H9 (cell line): ENCODE measurements around the gene MRPL54. TPM values are rescaled to one million over a fixed set of nuclear protein-coding genes. Genes with fewer than 3 reads are reported as not detected.

ENCODE experiments used
- DNase-seq: peaks from one replicate; pipeline ENCODE4 v3.0.0-alpha.2; 2017
- H2AFZ ChIP-seq: one replicate; pipeline ENCODE4 v1.6.1; 2013; ENCODE audit warnings: mild to moderate bottlenecking, low read length, control low read depth, moderate library complexity
- H2AK5ac ChIP-seq: 2 replicates; pipeline ENCODE4 v1.6.1; 2013; ENCODE audit warnings: low read length, control low read depth, mixed read lengths; ENCODE audit not compliant: insufficient read length
- H2BK120ac ChIP-seq: one replicate; pipeline ENCODE4 v1.6.1; 2013; ENCODE audit warnings: low read depth, mild to moderate bottlenecking, low read length, control low read depth, inconsistent platforms; ENCODE audit not compliant: poor library complexity, severe bottlenecking
- H2BK12ac ChIP-seq: 2 replicates; pipeline ENCODE4 v1.6.1; 2013; ENCODE audit warnings: low read length, control low read depth, mixed read lengths, low read depth; ENCODE audit not compliant: insufficient read length
- H2BK15ac ChIP-seq: 2 replicates; pipeline ENCODE4 v1.6.1; 2013; ENCODE audit warnings: low read depth, low read length, control low read depth
- H2BK20ac ChIP-seq: one replicate; pipeline ENCODE4 v1.6.1; 2013; ENCODE audit warnings: low read depth, mild to moderate bottlenecking, low read length, control low read depth, inconsistent platforms; ENCODE audit not compliant: poor library complexity, severe bottlenecking
- H2BK5ac ChIP-seq: 2 replicates; pipeline ENCODE4 v1.6.1; 2013; ENCODE audit warnings: low read length, control low read depth, mixed read lengths; ENCODE audit not compliant: insufficient read length
- H3K14ac ChIP-seq: 2 replicates; pipeline ENCODE4 v1.6.1; 2013; ENCODE audit warnings: low read length, control low read depth; ENCODE audit not compliant: insufficient read depth
- H3K18ac ChIP-seq: 2 replicates; pipeline ENCODE4 v1.6.1; 2013; ENCODE audit warnings: low read depth, mild to moderate bottlenecking, mixed read lengths, low read length, control low read depth; ENCODE audit not compliant: insufficient read length
- H3K23ac ChIP-seq: 2 replicates; pipeline ENCODE4 v1.6.1; 2013; ENCODE audit warnings: low read length, control low read depth, mixed read lengths, low read depth; ENCODE audit not compliant: insufficient read length
- H3K23me2 ChIP-seq: 2 replicates; pipeline ENCODE4 v1.6.1; 2013; ENCODE audit warnings: low read depth, mild to moderate bottlenecking, mixed read lengths, low read length, control low read depth; ENCODE audit not compliant: insufficient read length, poor library complexity, severe bottlenecking
- H3K27ac ChIP-seq: 2 replicates; pipeline ENCODE4 v1.5.1; 2013; ENCODE audit warnings: low read length, control low read depth, mixed read lengths, low read depth; ENCODE audit not compliant: insufficient read length
- H3K27me3 ChIP-seq: 2 replicates; pipeline ENCODE4 v1.6.1; 2013; ENCODE audit warnings: low read length, control low read depth, inconsistent platforms; ENCODE audit not compliant: insufficient read depth
- H3K4ac ChIP-seq: 2 replicates; pipeline ENCODE4 v1.6.1; 2013; ENCODE audit warnings: low read depth, mild to moderate bottlenecking, control low read depth, inconsistent platforms, low read length, moderate library complexity
- H3K4me1 ChIP-seq: 2 replicates; pipeline ENCODE4 v1.6.1; 2013; ENCODE audit warnings: low read length, control low read depth, inconsistent platforms; ENCODE audit not compliant: insufficient read depth
- H3K4me2 ChIP-seq: 2 replicates; pipeline ENCODE4 v1.6.1; 2013; ENCODE audit warnings: low read length, control low read depth, mixed read lengths; ENCODE audit not compliant: insufficient read length, insufficient read depth
- H3K56ac ChIP-seq: 2 replicates; pipeline ENCODE4 v1.6.1; 2013; ENCODE audit warnings: low read depth, mild to moderate bottlenecking, mixed read lengths, low read length, control low read depth; ENCODE audit not compliant: insufficient read length
- H3K79me1 ChIP-seq: 2 replicates; pipeline ENCODE4 v1.6.1; 2013; ENCODE audit warnings: low read depth, mild to moderate bottlenecking, moderate library complexity, low read length, control low read depth, inconsistent platforms; ENCODE audit not compliant: insufficient read depth, poor library complexity, severe bottlenecking
- H3K79me2 ChIP-seq: 2 replicates; pipeline ENCODE4 v1.6.1; 2013; ENCODE audit warnings: low read length, control low read depth, inconsistent platforms; ENCODE audit not compliant: insufficient read depth
- H3K9ac ChIP-seq: 2 replicates; pipeline ENCODE4 v1.6.1; 2013; ENCODE audit warnings: low read length, control low read depth, mixed read lengths; ENCODE audit not compliant: insufficient read length; ENCODE audit errors: extremely low read depth
- H3K9me3 ChIP-seq: one replicate; pipeline ENCODE4 v1.6.1; 2013; ENCODE audit warnings: low read depth, low read length, inconsistent platforms; ENCODE audit not compliant: control insufficient read depth
- H3T11ph ChIP-seq: one replicate; pipeline ENCODE4 v1.6.1; 2013; ENCODE audit warnings: mild to moderate bottlenecking, low read length, control low read depth, inconsistent platforms
- H4K20me1 ChIP-seq: one replicate; pipeline ENCODE4 v1.6.1; 2013; ENCODE audit not compliant: control insufficient read depth, insufficient read length, insufficient read depth
- H4K5ac ChIP-seq: 2 replicates; pipeline ENCODE4 v1.6.1; 2013; ENCODE audit warnings: low read depth, mild to moderate bottlenecking, mixed read lengths, low read length, control low read depth; ENCODE audit not compliant: insufficient read length
- H4K8ac ChIP-seq: replicated peaks from 2 replicates; pipeline ENCODE4 v1.6.1; 2013; ENCODE audit warnings: low read length, control low read depth, mixed read lengths, low read depth; ENCODE audit not compliant: insufficient read length
- H4K91ac ChIP-seq: 2 replicates; pipeline ENCODE4 v1.6.1; 2013; ENCODE audit warnings: low read depth, mild to moderate bottlenecking, moderate library complexity, mixed read lengths, low read length, control low read depth; ENCODE audit not compliant: insufficient read length
- H3K27ac Mint-ChIP-seq, 3 experiments: 2 replicates in 2 of 3; 3 replicates in 1 of 3; pipeline ENCODE4 v1.8.0; 2020 to 2021; ENCODE audit warnings: mixed read lengths in 3 of 3, mild to moderate bottlenecking in 1 of 3, moderate library complexity in 1 of 3
- H3K27me3 Mint-ChIP-seq: 2 replicates; pipeline ENCODE4 v1.8.0; 2021; ENCODE audit warnings: low read depth, mild to moderate bottlenecking, moderate library complexity, mixed read lengths
- H3K36me3 Mint-ChIP-seq, 3 experiments: 2 replicates in 2 of 3; 3 replicates in 1 of 3; pipeline ENCODE4 v1.8.0; 2020 to 2021; ENCODE audit warnings: low read depth in 3 of 3, mixed read lengths in 3 of 3; ENCODE audit not compliant: insufficient read depth in 1 of 3
- H3K4me1 Mint-ChIP-seq, 2 experiments: 2 replicates each; pipeline ENCODE4 v1.8.0; 2020; ENCODE audit warnings: mixed read lengths in 2 of 2
- H3K4me3 Mint-ChIP-seq, 2 experiments: 2 replicates in 1 of 2; 3 replicates in 1 of 2; pipeline ENCODE4 v1.8.0; 2020 to 2021; ENCODE audit warnings: mild to moderate bottlenecking in 2 of 2, mixed read lengths in 2 of 2, moderate library complexity in 1 of 2
- H3K9me3 Mint-ChIP-seq, 2 experiments: 2 replicates in 1 of 2; 3 replicates in 1 of 2; pipeline ENCODE4 v1.8.0; 2020; ENCODE audit warnings: mild to moderate bottlenecking in 2 of 2, mixed read lengths in 2 of 2, moderate library complexity in 1 of 2
- WGBS: extraction: QIAGEN DNeasy Blood & Tissue Kit; methylation state at CpG from one replicate; pipeline ENCODE4 v1.1.7; 2013; ENCODE audit warnings: missing lambda C conversion rate, low lambda C conversion rate, mixed read lengths; ENCODE audit not compliant: insufficient read length; ENCODE audit errors: extremely low coverage; 5-methylcytosine and 5-hydroxymethylcytosine counted together
- total RNA-seq: library from RNA; stranded (reverse); gene quantifications from 2 replicates; pipeline ENCODE4 v1.2.1, GENCODE V29; 2021
- TF ChIP-seq, protein P1 (sequence below): fragments of 200-600 bp; sonication (generic); conservative IDR thresholded peaks from 3 replicates; pipeline ENCODE4 v1.8.0; 2021; ENCODE audit warnings: antibody characterized with exemption, mild to moderate bottlenecking

MRPL54 gene
- total RNA-seq, 1 experiment from 2014 or later: 60.0 TPM

DNA sequence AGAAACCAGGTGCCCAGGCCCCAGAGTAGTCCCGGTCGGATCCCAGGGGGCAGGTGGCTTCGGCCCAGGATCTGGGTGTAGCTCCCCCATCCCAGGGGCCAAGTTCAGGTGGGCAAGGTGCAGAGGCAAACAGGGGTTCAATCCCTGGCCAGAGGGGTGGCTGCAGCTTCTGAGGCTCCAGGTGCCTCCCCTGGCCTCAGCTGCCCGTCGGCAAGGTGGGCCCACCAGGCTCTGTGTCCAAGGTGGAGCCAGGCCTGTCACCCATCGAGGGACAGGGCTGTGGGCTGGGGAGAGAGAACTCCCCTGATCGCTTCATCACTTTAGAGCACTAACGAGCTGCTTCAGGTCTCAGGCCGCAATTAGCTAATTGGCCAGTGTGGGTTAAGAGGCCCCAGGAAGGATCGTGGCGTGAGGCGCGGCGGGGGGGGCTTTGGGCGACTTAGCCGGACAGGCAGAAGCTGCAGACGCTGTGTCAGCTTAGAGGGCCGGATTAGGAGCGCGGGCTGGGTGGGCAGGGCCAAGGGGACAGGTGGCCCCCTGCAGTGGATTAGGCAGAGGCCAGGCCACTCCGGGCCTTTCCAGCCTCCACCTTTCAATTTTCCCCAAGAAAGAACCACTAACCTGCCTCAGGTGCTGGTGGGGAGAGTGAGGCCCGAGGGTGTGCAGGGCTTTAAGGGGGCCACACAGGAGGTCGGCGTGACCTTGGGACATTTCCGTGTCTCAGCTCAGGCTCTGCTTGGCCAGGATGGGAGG is 12.3 kb downstream of the MRPL54 start:
- Histone ChIP-seq H3K9ac (no peak overlapping the region), H2AFZ (no peak overlapping the region), H4K91ac (no peak overlapping the region), H3K14ac (no peak overlapping the region), H2BK12ac (no peak overlapping the region), H3K27me3 (no peaks in the 10 kb centered on the region), H3K4me2 (no peak overlapping the region), H2BK20ac (no peak overlapping the region), H3K79me1 (no peaks in the 10 kb centered on the region), H2BK5ac (no peak overlapping the region), H3K23ac (no peak overlapping the region), H2AK5ac (no peak overlapping the region), H3T11ph (no peak overlapping the region), H3K56ac (no peak overlapping the region), H3K9me3 (no peaks in the 10 kb centered on the region), H3K4me1 (no peaks in the 10 kb centered on the region), H3K23me2 (no peaks in the 10 kb centered on the region), H3K79me2 (no peaks in the 10 kb centered on the region), H3K27ac (no peak overlapping the region), H2BK120ac (no peak overlapping the region), H3K4ac (no peak overlapping the region), H2BK15ac (no peak overlapping the region), H4K5ac (no peak overlapping the region), H4K20me1 (no peaks in the 10 kb centered on the region), H4K8ac (no peak overlapping the region), H3K18ac (no peak overlapping the region)
- WGBS: no CpG with 5 or more reads among the region's 25 CpGs
- DNase-seq: peak; percentile 22
- Mint-ChIP-seq H3K9me3 (no peaks in the 10 kb centered on the region), H3K4me3 (no peak overlapping the region), H3K36me3 (no peaks in the 10 kb centered on the region; a peak in 2 of 7 replicates), H3K27ac (no peak overlapping the region), H3K4me1 (peaks cover 7 to 18% of the 10 kb centered on the region in 2 experiments), H3K27me3 (no peaks in the 10 kb centered on the region; the same call in 1 of the 2 replicates)
- TF ChIP-seq, protein P1, sequence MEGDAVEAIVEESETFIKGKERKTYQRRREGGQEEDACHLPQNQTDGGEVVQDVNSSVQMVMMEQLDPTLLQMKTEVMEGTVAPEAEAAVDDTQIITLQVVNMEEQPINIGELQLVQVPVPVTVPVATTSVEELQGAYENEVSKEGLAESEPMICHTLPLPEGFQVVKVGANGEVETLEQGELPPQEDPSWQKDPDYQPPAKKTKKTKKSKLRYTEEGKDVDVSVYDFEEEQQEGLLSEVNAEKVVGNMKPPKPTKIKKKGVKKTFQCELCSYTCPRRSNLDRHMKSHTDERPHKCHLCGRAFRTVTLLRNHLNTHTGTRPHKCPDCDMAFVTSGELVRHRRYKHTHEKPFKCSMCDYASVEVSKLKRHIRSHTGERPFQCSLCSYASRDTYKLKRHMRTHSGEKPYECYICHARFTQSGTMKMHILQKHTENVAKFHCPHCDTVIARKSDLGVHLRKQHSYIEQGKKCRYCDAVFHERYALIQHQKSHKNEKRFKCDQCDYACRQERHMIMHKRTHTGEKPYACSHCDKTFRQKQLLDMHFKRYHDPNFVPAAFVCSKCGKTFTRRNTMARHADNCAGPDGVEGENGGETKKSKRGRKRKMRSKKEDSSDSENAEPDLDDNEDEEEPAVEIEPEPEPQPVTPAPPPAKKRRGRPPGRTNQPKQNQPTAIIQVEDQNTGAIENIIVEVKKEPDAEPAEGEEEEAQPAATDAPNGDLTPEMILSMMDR: no peak
